AG04450 (cell line): Measurements from ENCODE around the gene TEX29. TPM values are rescaled to one million over a fixed set of nuclear protein-coding genes. Genes with fewer than 3 reads are reported as not detected.

Experiments
- CTCF ChIA-PET: fragments of 300-600, 350-600 bp; formaldehyde crosslinking; extraction: SDS; loops from one replicate; lab custom pipeline; 2022; ENCODE audit warnings: antibody characterized with exemption, inconsistent platforms; lab: Charles Lee
- POLR2A ChIA-PET: fragments of 350-600 bp; formaldehyde crosslinking; extraction: SDS; loops from one replicate; lab custom pipeline; 2021; ENCODE audit warnings: antibody characterized with exemption, inconsistent platforms; lab: Yijun Ruan, JAX
- DNase-seq: peaks from one replicate; pipeline ENCODE4 v3.0.0-alpha.2; 2011; ENCODE audit warnings: low read depth, low spot score
- H3K27ac ChIP-seq: one replicate; pipeline ENCODE4 v1.5.1; 2012; ENCODE audit warnings: low read depth, low read length, control low read depth
- H3K27me3 ChIP-seq: one replicate; pipeline ENCODE4 v1.6.0; 2012; ENCODE audit warnings: low read length; ENCODE audit not compliant: control insufficient read depth, insufficient read depth
- H3K4me3 ChIP-seq: 2 replicates; pipeline ENCODE4 v1.5.1; 2011; ENCODE audit warnings: mild to moderate bottlenecking, low read depth, low read length, control low read depth
- H3K9me3 ChIP-seq: 2 replicates; pipeline ENCODE4 v1.5.1; 2012; ENCODE audit warnings: low read length; ENCODE audit not compliant: control insufficient read depth, insufficient read depth
- CTCF ChIP-seq: IDR thresholded peaks from 2 replicates; pipeline ENCODE4 v1.5.1; 2011; ENCODE audit warnings: low read depth, low read length, control low read depth, inconsistent platforms
- polyA plus RNA-seq: library from polyadenylated mRNA; depleted of rRNA; stranded (reverse); fragments of >200 nt; gene quantifications from 2 replicates; pipeline ENCODE4 v1.2.3, GENCODE V29; 2011

TEX29 gene
- polyA plus RNA-seq, 1 experiment: 6.1 TPM

- Histone ChIP-seq H3K27ac (no peak overlapping the region), H3K9me3 (peaks cover 3% of the 10 kb centered on the region), H3K27me3 (no peaks in the 10 kb centered on the region), H3K4me3 (no peak overlapping the region)
- DNase-seq: no peak
- no peak for TF ChIP-seq CTCF
- POLR2A ChIA-PET: no interaction called here
- CTCF ChIA-PET: no interaction called here
Measured at GRCh38 chr13:111385183-111385857, 64.9 kb downstream of the TEX29 start.

GRCh38 chr13:111387026-111387871, 66.8 kb downstream of the TEX29 start:
- CTCF ChIA-PET: no interaction called here
- no peaks in the 10 kb centered on the region for H3K9me3 ChIP-seq
- H3K27ac ChIP-seq: no peak overlapping the region
- H3K4me3 ChIP-seq: no peak overlapping the region
- no peaks in the 10 kb centered on the region for H3K27me3 ChIP-seq
- TF ChIP-seq CTCF: no peak
- DNase-seq: no peak
- POLR2A ChIA-PET: no interaction called here

- CTCF ChIA-PET: interaction anchor here (0.6 kb wide), 1 partner anchor 427 kb away, joined by 3 read pairs; no protein-coding TSS in a partner anchor
- no peak for TF ChIP-seq CTCF
- DNase-seq: no peak
- POLR2A ChIA-PET: no interaction called here
- Histone ChIP-seq H3K4me3 (no peak overlapping the region), H3K9me3 (no peaks in the 10 kb centered on the region), H3K27me3 (no peaks in the 10 kb centered on the region), H3K27ac (no peak overlapping the region)
Measured at GRCh38 chr13:111387945-111388600, 67.6 kb downstream of the TEX29 start.

GRCh38 chr13:111388851-111389500, 68.5 kb downstream of the TEX29 start:
- no peak for TF ChIP-seq CTCF
- ChIA-PET CTCF (no interaction called here), POLR2A (no interaction called here)
- DNase-seq: no peak
- H3K27me3 ChIP-seq: no peaks in the 10 kb centered on the region
- no peak overlapping the region for H3K4me3 ChIP-seq
- no peak overlapping the region for H3K27ac ChIP-seq
- H3K9me3 ChIP-seq: no peaks in the 10 kb centered on the region
